B cell (primary cell): ENCODE results near the gene FAM184A. TPM values are rescaled to one million over a fixed set of nuclear protein-coding genes. Genes with fewer than 3 reads are reported as not detected.

ENCODE experiments used
- ATAC-seq: fragments of 200-7000 bp; cut with Tn5 transposase; one replicate; pipeline ENCODE4 v1.10.0; 2021; ENCODE audit warnings: low read depth, mild to moderate bottlenecking, moderate number of reproducible peaks, moderate library complexity
- CTCF ChIA-PET: fragments of 350-600 bp; sonication (Branson Sonifier 250); formaldehyde crosslinking; loops from one replicate; lab custom pipeline; 2021; ENCODE audit warnings: antibody characterized with exemption, inconsistent platforms; lab: Charles Lee
- POLR2A ChIA-PET: fragments of 350-600 bp; sonication (Branson Sonifier 250); formaldehyde crosslinking; loops from one replicate; lab custom pipeline; 2021; ENCODE audit warnings: antibody characterized with exemption; lab: Charles Lee
- DNase-seq: peaks from one replicate; pipeline ENCODE4 v3.0.0; 2013
- H2AFZ ChIP-seq: 2 replicates; pipeline ENCODE4 v1.6.1; 2012; ENCODE audit warnings: mild to moderate bottlenecking, low read depth, low read length; ENCODE audit not compliant: insufficient read depth, poor library complexity, severe bottlenecking
- H3K27ac ChIP-seq, 2 donors: 1 replicate in 1 of 2; 2 replicates in 1 of 2; pipeline ENCODE4 v1.5.1; 2012 to 2013; ENCODE audit warnings: low read length in 2 of 2, mild to moderate bottlenecking in 2 of 2, moderate library complexity in 1 of 2
- H3K27me3 ChIP-seq, 4 experiments: fragments of 200-600 bp in 1 of 4; sonication (generic) in 1 of 4; replicated peaks in 1 of 4; 1 replicate in 2 of 4; 2 replicates in 2 of 4; pipeline versions ENCODE4 v1.6.1 to v1.7.0; 2013 to 2016; ENCODE audit warnings: low read length in 3 of 4, mild to moderate bottlenecking in 2 of 4, mixed read lengths in 1 of 4, moderate library complexity in 1 of 4; ENCODE audit not compliant: insufficient read depth in 4 of 4, control insufficient read depth in 3 of 4; ENCODE audit errors: control extremely low read depth in 1 of 4
- H3K36me3 ChIP-seq, 2 experiments: replicated peaks in 1 of 2; 1 replicate in 1 of 2; 2 replicates in 1 of 2; pipeline versions ENCODE4 v1.6.1 to v1.7.1; 2013; ENCODE audit warnings: low read length in 1 of 2; ENCODE audit not compliant: insufficient read depth in 2 of 2, control insufficient read depth in 1 of 2; ENCODE audit errors: control extremely low read depth in 1 of 2, extremely low read depth in 1 of 2
- H3K4me1 ChIP-seq, 2 donors: fragments of 200-600 bp in 1 of 2; sonication (generic) in 1 of 2; 1 replicate in 1 of 2; 2 replicates in 1 of 2; pipeline versions ENCODE4 v1.5.1 to v1.6.1; 2013 to 2017; ENCODE audit warnings: low read length in 2 of 2; ENCODE audit not compliant: control insufficient read depth in 2 of 2, insufficient read depth in 2 of 2
- H3K4me2 ChIP-seq: replicated peaks from 2 replicates; pipeline ENCODE3; 2012; ENCODE audit warnings: mild to moderate bottlenecking, low read depth, low read length; ENCODE audit not compliant: poor library complexity, severe bottlenecking
- H3K4me3 ChIP-seq, 5 experiments: fragments of 200-600 bp in 1 of 5; sonication (generic) in 1 of 5; 1 replicate in 3 of 5; 2 replicates in 2 of 5; pipeline versions ENCODE4 v1.5.1 to v1.7.0; 2011 to 2016; ENCODE audit warnings: low read length in 4 of 5, mild to moderate bottlenecking in 4 of 5, low read depth in 2 of 5, control low read depth in 1 of 5, moderate library complexity in 1 of 5; ENCODE audit not compliant: insufficient read depth in 1 of 5; ENCODE audit errors: control extremely low read depth in 1 of 5, extremely low read depth in 1 of 5
- H3K79me2 ChIP-seq: fragments of 200-600 bp; sonication (generic); one replicate; pipeline ENCODE4 v1.6.0; 2016; ENCODE audit warnings: low read length; ENCODE audit not compliant: control insufficient read depth, insufficient read depth
- H3K9ac ChIP-seq: fragments of 200-600 bp; sonication (generic); 2 replicates; pipeline ENCODE4 v1.6.1; 2017; ENCODE audit warnings: mild to moderate bottlenecking, low read length, moderate library complexity
- H3K9me3 ChIP-seq, 3 donors: one replicate each; pipeline versions ENCODE4 v1.6.1 to v1.7.1; 2013; ENCODE audit warnings: low read length in 2 of 3; ENCODE audit not compliant: control insufficient read depth in 2 of 3, insufficient read depth in 1 of 3; ENCODE audit errors: control extremely low read depth in 1 of 3
- H4K20me1 ChIP-seq: 2 replicates; pipeline ENCODE4 v1.6.0; 2012; ENCODE audit warnings: mild to moderate bottlenecking, low read length; ENCODE audit not compliant: insufficient read depth, control insufficient read depth, poor library complexity, severe bottlenecking
- H3K27ac Mint-ChIP-seq: one replicate; pipeline ENCODE4 v1.8.0; 2021; ENCODE audit warnings: mixed read lengths
- H3K27me3 Mint-ChIP-seq: one replicate; pipeline ENCODE4 v1.8.0; 2021; ENCODE audit warnings: mixed read lengths
- H3K4me1 Mint-ChIP-seq: one replicate; pipeline ENCODE4 v1.8.0; 2021; ENCODE audit warnings: mixed read lengths
- H3K4me3 Mint-ChIP-seq: one replicate; pipeline ENCODE4 v1.8.0; 2021; ENCODE audit warnings: mixed read lengths
- H3K9me3 Mint-ChIP-seq: one replicate; pipeline ENCODE4 v1.8.0; 2022; ENCODE audit warnings: mixed read lengths; ENCODE audit not compliant: insufficient read depth
- EZH2 ChIP-seq: IDR thresholded peaks from 2 replicates; pipeline ENCODE4 v1.6.1; 2012; ENCODE audit warnings: borderline replicate concordance, low read depth, mild to moderate bottlenecking, moderate library complexity, low read length; ENCODE audit not compliant: insufficient read depth, poor library complexity, severe bottlenecking
- WGBS: methylation state at CpG from one replicate; pipeline ENCODE4 v1.1.5; 2013; ENCODE audit warnings: missing lambda C conversion rate; ENCODE audit not compliant: insufficient coverage; 5-methylcytosine and 5-hydroxymethylcytosine counted together
- intact Hi-C: fragments of 100-400 bp; cut with micrococcal nuclease; formaldehyde crosslinking; loops from one replicate; pipeline ENCODE4 v1.10.0; 2022
- polyA minus RNA-seq: library from RNA; depleted of rRNA, polyadenylated mRNA; stranded (reverse); fragments of >200 nt; gene quantifications from 2 replicates; pipeline ENCODE4 v1.2.3, GENCODE V29; 2012
- polyA plus RNA-seq: library from polyadenylated mRNA; depleted of rRNA; stranded (reverse); fragments of >200 nt; gene quantifications from 2 replicates; pipeline ENCODE4 v1.2.3, GENCODE V29; 2012
- total RNA-seq, 2 donors: library from RNA; stranded (reverse); fragments of 120-200 nt in 1 of 2; gene quantifications; 1 replicate in 1 of 2; 2 replicates in 1 of 2; pipeline versions ENCODE4 v1.2.3 to v1.2.4, GENCODE V29; 2013 to 2022
- TF ChIP-seq, protein P1 (sequence below): fragments of 200-600 bp; IDR thresholded peaks from one replicate; pipeline ENCODE4 v1.8.0; 2022; ENCODE audit warnings: antibody characterized with exemption, mild to moderate bottlenecking

Gene FAM184A
- total RNA-seq (0.27 and 0.54 TPM in 2 replicates), polyA plus RNA-seq (0.06 and 0.07 TPM in 2 replicates), polyA minus RNA-seq (0.29 TPM in 1 of 2 replicates, not detected in the other)
- 0.54 TPM for total RNA-seq (2013)

- Mint-ChIP-seq H3K9me3 (peaks cover 11% of the 10 kb centered on the region), H3K4me1 (peaks cover 12% of the 10 kb centered on the region), H3K27me3 (peaks cover 26% of the 10 kb centered on the region), H3K27ac (no peak within 1 kb of the TSS), H3K4me3 (peak within 1 kb of the TSS; percentile 91)
- Histone ChIP-seq H3K9me3 (peaks cover 0 to 21% (median 10%) of the 10 kb centered on the region in 3 donors), H3K79me2 (no peaks in the 10 kb centered on the region), H3K4me2 (peak within 1 kb of the TSS; percentile 95), H4K20me1 (no peaks in the 10 kb centered on the region), H3K4me3 (peak within 1 kb of the TSS; percentile 49 to 68 (median 58)), H3K9ac (peak within 1 kb of the TSS; percentile 63), H3K27ac (no peak within 1 kb of the TSS), H3K36me3 (no peaks in the 10 kb centered on the region), H2AFZ (peak within 1 kb of the TSS; percentile 81), H3K4me1 (peaks cover 6 to 12% of the 10 kb centered on the region in 2 donors), H3K27me3 (peaks cover 2 to 25% (median 15%) of the 10 kb centered on the region in 4 experiments)
- POLR2A ChIA-PET: no interaction called here
- 1% methylated on average over 100 of the region's 103 CpGs for WGBS
- TF ChIP-seq EZH2: no peak
- TF ChIP-seq, protein P1, sequence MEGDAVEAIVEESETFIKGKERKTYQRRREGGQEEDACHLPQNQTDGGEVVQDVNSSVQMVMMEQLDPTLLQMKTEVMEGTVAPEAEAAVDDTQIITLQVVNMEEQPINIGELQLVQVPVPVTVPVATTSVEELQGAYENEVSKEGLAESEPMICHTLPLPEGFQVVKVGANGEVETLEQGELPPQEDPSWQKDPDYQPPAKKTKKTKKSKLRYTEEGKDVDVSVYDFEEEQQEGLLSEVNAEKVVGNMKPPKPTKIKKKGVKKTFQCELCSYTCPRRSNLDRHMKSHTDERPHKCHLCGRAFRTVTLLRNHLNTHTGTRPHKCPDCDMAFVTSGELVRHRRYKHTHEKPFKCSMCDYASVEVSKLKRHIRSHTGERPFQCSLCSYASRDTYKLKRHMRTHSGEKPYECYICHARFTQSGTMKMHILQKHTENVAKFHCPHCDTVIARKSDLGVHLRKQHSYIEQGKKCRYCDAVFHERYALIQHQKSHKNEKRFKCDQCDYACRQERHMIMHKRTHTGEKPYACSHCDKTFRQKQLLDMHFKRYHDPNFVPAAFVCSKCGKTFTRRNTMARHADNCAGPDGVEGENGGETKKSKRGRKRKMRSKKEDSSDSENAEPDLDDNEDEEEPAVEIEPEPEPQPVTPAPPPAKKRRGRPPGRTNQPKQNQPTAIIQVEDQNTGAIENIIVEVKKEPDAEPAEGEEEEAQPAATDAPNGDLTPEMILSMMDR: peak; percentile 20
- CTCF ChIA-PET: interaction anchor here (0.9 to 1.0 kb wide), 5 partner anchors 9 to 1474 kb away, joined by 3 to 4 read pairs (median 3); no protein-coding TSS in a partner anchor
- ATAC-seq: peak; percentile 71
- DNase-seq: peak; percentile 78
- intact Hi-C loops: loop anchor here (5.0 to 10.0 kb wide), 3 partner anchors 144 to 426 kb away; partner anchors contain the start of genes ASF1A, CEP85L and MCM9
Observed at GRCh38 chr6:119078376-119079282, at the start of gene FAM184A. TSS of gene FAM184A (minus strand) at chr6:119078664. CDS start at chr6:119078299, 365 bp downstream.

DNA sequence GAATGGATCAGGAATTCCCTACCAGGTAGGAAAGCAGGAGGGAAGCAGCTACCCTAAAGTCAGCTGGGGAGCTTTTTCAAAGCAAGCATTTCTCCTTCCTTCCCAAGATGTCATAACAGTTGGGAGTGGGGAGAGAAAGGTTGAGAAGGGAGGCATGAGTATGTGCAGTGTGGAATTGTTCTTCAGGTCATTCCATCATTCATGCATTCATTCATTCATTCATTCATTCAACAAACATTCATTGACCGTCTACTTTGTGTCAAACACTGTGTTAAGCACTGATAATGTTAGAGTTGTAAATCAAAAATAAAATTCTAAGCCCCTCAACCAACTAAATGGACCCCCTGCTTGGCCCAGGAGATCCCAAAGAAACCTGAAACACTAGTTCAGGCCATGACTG is 49.2 kb upstream of the FAM184A start:
- H3K4me2 ChIP-seq: no peak overlapping the region
- TF ChIP-seq EZH2: no peak
- TF ChIP-seq, protein P1: no peak
- H3K4me3 Mint-ChIP-seq: no peak overlapping the region
- H2AFZ ChIP-seq: no peak overlapping the region
- intact Hi-C loops: no loop called here
- no peaks in the 10 kb centered on the region for H3K27me3 Mint-ChIP-seq
- no peak overlapping the region for H3K27ac Mint-ChIP-seq
- H3K9ac ChIP-seq: no peak overlapping the region
- POLR2A ChIA-PET: no interaction called here
- no CpG with 5 or more reads among the region's 1 CpG for WGBS
- no peaks in the 10 kb centered on the region for H3K27me3 ChIP-seq
- ATAC-seq (no peak), DNase-seq (no peak)
- no peaks in the 10 kb centered on the region for H3K9me3 Mint-ChIP-seq
- no peaks in the 10 kb centered on the region for H4K20me1 ChIP-seq
- H3K36me3 ChIP-seq: no peaks in the 10 kb centered on the region
- H3K79me2 ChIP-seq: no peaks in the 10 kb centered on the region
- CTCF ChIA-PET: interaction anchor here (0.8 to 1.2 kb wide), 3 partner anchors 10 to 633 kb away, joined by 3 to 4 read pairs (median 3); no protein-coding TSS in a partner anchor
- H3K27ac ChIP-seq: no peak overlapping the region
- no peaks in the 10 kb centered on the region for H3K4me1 ChIP-seq
- peaks cover 0 to 5% (median 0%) of the 10 kb centered on the region in 3 donors for H3K9me3 ChIP-seq
- H3K4me3 ChIP-seq: no peak overlapping the region
- no peaks in the 10 kb centered on the region for H3K4me1 Mint-ChIP-seq
